Measurements from ENCODE around the gene FAM131A. TPM values are rescaled to one million over a fixed set of nuclear protein-coding genes. Genes with fewer than 3 reads are reported as not detected.

Gene FAM131A
- total RNA-seq, 1 experiment from 2014 or later, result 23.0 TPM

- peaks cover 19% of the 10 kb centered on the region for H3K36me3 Mint-ChIP-seq
- H3K4me1 Mint-ChIP-seq, result peaks cover 64% of the 10 kb centered on the region
- ChIA-PET CTCF (interaction anchor here (0.9 to 4.8 kb wide), 15 partner anchors 8 to 478 kb away, joined by 3 to 183 read pairs (median 20); partner anchors contain the start of genes CHRD and FAM131A), POLR2A (interaction anchor here (0.6 kb wide), 1 partner anchor 167 kb away, joined by 4 read pairs; no protein-coding TSS in a partner anchor)
- H3K4me3 Mint-ChIP-seq, result no peak overlapping the region
- DNase-seq (ENCODE audit: low spot score), result no peak
- ATAC-seq, result no peak
- H3K27me3 Mint-ChIP-seq (ENCODE audit: low read depth), result peaks cover 10% of the 10 kb centered on the region
- no peak for TF ChIP-seq CBFB (CRISPR knock-in tag; IDR thresholded peaks at IDR 0.05; ENCODE audit: low read depth)
- TF ChIP-seq ERG (CRISPR knock-in tag; IDR thresholded peaks at IDR 0.05), result no peak
- TF ChIP-seq GTF2I (CRISPR knock-in tag; conservative IDR thresholded peaks at IDR 0.05), result no peak
- no peak for TF ChIP-seq RORB (CRISPR knock-in tag; IDR thresholded peaks at IDR 0.05)
- no peak for TF ChIP-seq ZSCAN18 (CRISPR knock-in tag; IDR thresholded peaks at IDR 0.05)
- TF ChIP-seq JUN (CRISPR knock-in tag; IDR thresholded peaks at IDR 0.05), result no peak
- no peak for TF ChIP-seq USF2 (CRISPR knock-in tag; IDR thresholded peaks at IDR 0.05)
- no peak for TF ChIP-seq JAZF1 (CRISPR knock-in tag; IDR thresholded peaks at IDR 0.05)
- TF ChIP-seq MLX (CRISPR knock-in tag; IDR thresholded peaks at IDR 0.05), result no peak
- TF ChIP-seq SOX15 (CRISPR knock-in tag; IDR thresholded peaks at IDR 0.05), result no peak
- TF ChIP-seq NFATC4 (CRISPR knock-in tag; IDR thresholded peaks at IDR 0.05), result no peak
- TF ChIP-seq ELF4 (CRISPR knock-in tag; IDR thresholded peaks at IDR 0.05; ENCODE audit: low read depth), result no peak
- no peak overlapping the region for H3K27ac Mint-ChIP-seq
- H3K9me3 Mint-ChIP-seq, result no peaks in the 10 kb centered on the region
Observed at GRCh38 chr3:184372911-184373310, 35.5 kb downstream of the FAM131A start.

GRCh38 chr3:184373422-184373821 lies 36.0 kb downstream of the FAM131A start:
- Mint-ChIP-seq H3K4me1 (peaks cover 69% of the 10 kb centered on the region), H3K9me3 (no peaks in the 10 kb centered on the region), H3K4me3 (no peak overlapping the region), H3K27ac (no peak overlapping the region), H3K27me3 (ENCODE audit: low read depth) (peaks cover 16% of the 10 kb centered on the region), H3K36me3 (peaks cover 15% of the 10 kb centered on the region)
- ChIA-PET CTCF (interaction anchor here (0.6 to 4.8 kb wide), 6 partner anchors 8 to 167 kb away, joined by 4 to 183 read pairs (median 55); partner anchors contain the start of gene CHRD), POLR2A (interaction anchor here (0.6 kb wide), 1 partner anchor 167 kb away, joined by 4 read pairs; no protein-coding TSS in a partner anchor)
- no peak for ATAC-seq
- DNase-seq (ENCODE audit: low spot score), result no peak
- TF ChIP-seq SP1 (CRISPR knock-in tag; conservative IDR thresholded peaks at IDR 0.05) (no peak), FOXK1 (CRISPR knock-in tag; IDR thresholded peaks at IDR 0.05) (no peak), ESRRA (CRISPR knock-in tag; IDR thresholded peaks at IDR 0.05; ENCODE audit: borderline replicate concordance) (no peak), ERG (CRISPR knock-in tag; IDR thresholded peaks at IDR 0.05) (no peak), CDX4 (CRISPR knock-in tag; IDR thresholded peaks at IDR 0.05; ENCODE audit: borderline replicate concordance) (no peak), PRDM15 (CRISPR knock-in tag; IDR thresholded peaks at IDR 0.05) (no peak), CBFB (CRISPR knock-in tag; IDR thresholded peaks at IDR 0.05; ENCODE audit: low read depth) (no peak), NFYB (CRISPR knock-in tag; conservative IDR thresholded peaks at IDR 0.05; ENCODE audit: low read depth) (no peak), HMGXB4 (CRISPR knock-in tag; IDR thresholded peaks at IDR 0.05) (no peak), OVOL2 (CRISPR knock-in tag; IDR thresholded peaks at IDR 0.05; ENCODE audit: borderline replicate concordance) (no peak)

Measured in WTC11 (cell line).